HFF-Myc (cell line): ENCODE results near the gene FARP1.

Experiments used
- DNase-seq: peaks from one replicate; pipeline ENCODE4 v3.0.0-alpha.2; 2011; ENCODE audit warnings: low read depth; ENCODE audit errors: extremely low read depth
- H3K4me3 ChIP-seq: replicated peaks from 2 replicates; pipeline ENCODE4 v1.5.1; 2011; ENCODE audit warnings: low read depth, mild to moderate bottlenecking, control low read depth, low read length
- CTCF ChIP-seq: IDR thresholded peaks from 2 replicates; pipeline ENCODE4 v1.5.1; 2012; ENCODE audit warnings: mild to moderate bottlenecking, low read depth, low read length, control low read depth; ENCODE audit errors: missing control alignments

The FARP1 gene

GRCh38 chr13:98419786-98420553 lies 277.1 kb downstream of the FARP1 start:
- no peak overlapping the region for H3K4me3 ChIP-seq
- DNase-seq = no peak
- no peak for TF ChIP-seq CTCF

GRCh38 chr13:98420554-98421175 lies 277.8 kb downstream of the FARP1 start:
- no peak for TF ChIP-seq CTCF
- no peak for DNase-seq
- H3K4me3 ChIP-seq = no peak overlapping the region

DNA sequence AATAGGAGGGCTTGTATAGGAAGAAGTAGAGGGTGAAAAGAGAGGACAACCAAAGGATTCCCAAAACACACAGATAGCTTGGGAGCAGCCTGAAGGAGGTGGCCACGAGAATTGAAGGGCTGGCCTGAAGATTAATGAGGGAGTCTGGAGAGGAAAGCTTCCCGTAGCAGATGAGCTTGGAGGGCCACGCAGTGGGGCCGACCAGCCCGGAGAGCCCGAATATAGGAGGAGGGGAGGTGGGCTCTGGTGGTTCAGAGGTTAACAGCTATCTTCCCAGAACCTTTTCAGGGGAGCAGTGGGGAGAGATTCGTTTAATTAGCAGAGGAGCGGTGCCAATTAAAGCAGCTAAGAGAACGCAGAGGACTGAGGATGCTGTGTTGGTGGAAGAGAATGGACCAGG lies 279.2 kb downstream of the FARP1 start:
- no peak for TF ChIP-seq CTCF
- no peak overlapping the region for H3K4me3 ChIP-seq
- DNase-seq = no peak

- no peak overlapping the region for H3K4me3 ChIP-seq
- DNase-seq = no peak
- TF ChIP-seq CTCF = no peak
These were observed 280.5 kb downstream of the FARP1 start for GRCh38 chr13:98423417-98423816.

GRCh38 chr13:98427331-98427995 lies 284.6 kb downstream of the FARP1 start:
- no peak for DNase-seq
- H3K4me3 ChIP-seq = no peak overlapping the region
- TF ChIP-seq CTCF = no peak

DNA sequence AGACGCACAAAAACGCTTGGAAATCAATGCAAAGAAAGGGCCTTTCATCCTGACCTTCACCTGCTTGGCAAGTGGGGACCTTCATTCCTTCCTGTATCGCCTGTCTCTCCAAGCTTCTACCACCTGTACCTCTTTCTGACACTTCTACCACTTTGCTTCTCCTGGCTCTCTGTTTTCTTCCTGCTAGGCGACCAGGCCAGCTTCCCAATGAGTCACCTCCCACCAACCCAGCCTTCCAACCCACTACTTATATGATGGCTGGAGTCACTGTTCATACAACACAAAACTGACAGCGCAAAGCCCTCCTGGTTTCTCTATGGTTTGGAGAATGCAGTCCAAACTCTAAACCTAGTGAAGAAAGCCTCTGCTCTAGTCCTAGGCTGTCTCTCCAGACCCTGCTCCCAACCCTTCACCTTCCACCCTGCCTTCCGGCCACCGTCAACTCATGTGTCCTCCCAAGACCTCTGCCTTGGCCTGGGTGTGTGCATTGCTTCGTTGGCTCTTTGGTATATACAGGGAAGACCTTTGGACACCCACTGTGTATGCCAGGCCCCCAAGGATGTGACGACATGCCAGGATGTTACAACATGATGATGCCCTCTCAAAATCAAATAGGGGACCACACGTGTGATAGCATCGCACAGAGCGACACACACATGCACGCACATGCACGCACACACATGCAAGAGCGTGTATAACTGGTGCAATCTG lies 285.5 kb downstream of the FARP1 start:
- no peak for TF ChIP-seq CTCF
- DNase-seq = no peak
- no peak overlapping the region for H3K4me3 ChIP-seq
